Ovary (tissue), 3 donors: Measurements from ENCODE around the gene TPRG1L.

Source experiments
- CTCF ChIP-seq, 3 donors: fragments of 450-650 bp in 2 of 3; fragments of 200-600 bp in 1 of 3; IDR thresholded peaks; one replicate each; pipeline versions ENCODE4 v1.5.1 to v1.8.0; 2016 to 2022; ENCODE audit warnings: antibody characterized with exemption in 3 of 3, mild to moderate bottlenecking in 1 of 3
- EP300 ChIP-seq: sonication (generic); formaldehyde crosslinking; IDR thresholded peaks from one replicate; pipeline ENCODE4 v1.6.1; 2017; ENCODE audit warnings: antibody characterized with exemption
- donor health status: DM: no; HTN: no; CAD: no.

DNA sequence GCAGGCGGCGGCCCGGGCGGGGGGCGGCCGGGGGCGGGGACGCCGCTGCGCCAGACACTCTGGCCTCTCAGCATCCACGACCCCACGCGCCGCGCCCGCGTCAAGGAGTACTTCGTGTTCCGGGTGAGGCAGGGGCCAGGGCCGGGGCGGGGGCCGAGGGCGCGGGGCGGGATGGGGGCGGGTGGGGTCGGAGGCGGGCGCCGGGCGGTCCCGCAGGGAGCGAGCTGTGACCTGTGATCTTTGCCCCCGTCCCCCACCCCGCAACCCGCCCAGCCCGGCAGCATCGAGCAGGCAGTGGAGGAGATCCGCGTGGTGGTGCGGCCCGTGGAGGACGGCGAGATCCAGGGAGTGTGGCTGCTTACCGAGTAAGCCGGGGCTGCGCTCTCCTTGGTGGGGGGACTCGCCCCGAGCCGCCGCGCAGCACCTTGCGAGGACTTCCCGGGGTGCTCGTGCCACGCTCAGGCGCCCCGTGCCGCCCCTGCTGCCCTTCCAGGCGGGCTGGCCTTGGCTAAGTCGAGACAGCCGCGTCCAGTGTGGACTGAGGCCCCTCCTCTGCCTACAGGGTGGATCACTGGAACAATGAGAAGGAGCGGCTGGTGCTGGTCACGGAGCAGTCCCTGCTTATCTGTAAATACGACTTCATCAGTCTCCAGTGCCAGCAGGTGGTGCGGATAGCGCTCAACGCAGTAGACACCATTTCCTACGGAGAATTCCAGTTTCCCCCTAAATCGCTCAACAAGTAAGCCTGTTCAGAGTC is 514 bp downstream of the TPRG1L start:
- TF ChIP-seq CTCF (IDR thresholded peaks at IDR 0.05): no peak
- no peak for TF ChIP-seq EP300
